ENCODE results near the gene SCAI.

Gene SCAI

GRCh38 chr9:125160750-125161149, 17.4 kb upstream of the SCAI start:
- CTCF ChIA-PET, result interaction anchor here (1.2 kb wide), 1 partner anchor 17 kb away, joined by 5 read pairs; the partner anchor contains the start of gene SCAI
- POLR2A ChIA-PET, result interaction anchor here (0.7 kb wide), 1 partner anchor 242 kb away, joined by 3 read pairs; no protein-coding TSS in a partner anchor
- TF ChIP-seq ZNF521 (tag by site-specific recombination; IDR thresholded peaks at IDR 0.05) (no peak), IKZF3 (tag by site-specific recombination; IDR thresholded peaks at IDR 0.05) (no peak)
- Histone ChIP-seq H3K4me3 (ENCODE audit: low read depth, low read length) (no peak overlapping the region), H3K27ac (ENCODE audit: extremely low read depth, low read depth, low read length) (no peak overlapping the region), H3K36me3 (ENCODE audit: control insufficient read depth in 2 of 2, insufficient read depth in 1 of 2, low read length in 2 of 2) (peaks cover 0 to 20% of the 10 kb centered on the region in 2 experiments; a peak in 2 of 3 replicates), H3K4me1 (ENCODE audit: control insufficient read depth, insufficient read depth, low read length) (no peaks in the 10 kb centered on the region), H3K9me3 (ENCODE audit: control insufficient read depth, insufficient read depth, low read depth, low read length) (no peaks in the 10 kb centered on the region)

- Histone ChIP-seq H3K36me3 (ENCODE audit: control insufficient read depth in 2 of 2, insufficient read depth in 1 of 2, low read length in 2 of 2) (peaks cover 0 to 57% of the 10 kb centered on the region in 2 experiments; a peak in 2 of 3 replicates), H3K4me3 (ENCODE audit: low read depth, low read length) (no peak overlapping the region), H3K4me1 (ENCODE audit: control insufficient read depth, insufficient read depth, low read length) (no peaks in the 10 kb centered on the region), H3K27ac (ENCODE audit: extremely low read depth, low read depth, low read length) (no peak overlapping the region), H3K9me3 (ENCODE audit: control insufficient read depth, insufficient read depth, low read depth, low read length) (no peaks in the 10 kb centered on the region)
- TF ChIP-seq ZNF404 (tag by site-specific recombination; IDR thresholded peaks at IDR 0.05) (no peak), OSR2 (tag by site-specific recombination; IDR thresholded peaks at IDR 0.05) (no peak), ZNF596 (tag by site-specific recombination; IDR thresholded peaks at IDR 0.05) (peak; percentile 94), ZNF24 (tag by site-specific recombination; IDR thresholded peaks at IDR 0.05) (no peak)
- ChIA-PET CTCF (interaction anchor here (0.9 kb wide), 1 partner anchor 12 kb away, joined by 3 read pairs; no protein-coding TSS in a partner anchor), POLR2A (no interaction called here)
Measured at GRCh38 chr9:125156551-125156950, 13.2 kb upstream of the SCAI start.

GRCh38 chr9:125153712-125154367, 10.5 kb upstream of the SCAI start:
- CTCF ChIA-PET, result interaction anchor here (0.7 to 1.5 kb wide), 5 partner anchors 10 to 129 kb away, joined by 3 to 5 read pairs (median 4); partner anchors contain the start of gene SCAI
- Histone ChIP-seq H3K9me3 (ENCODE audit: control insufficient read depth, insufficient read depth, low read depth, low read length) (no peaks in the 10 kb centered on the region), H3K27ac (ENCODE audit: extremely low read depth, low read depth, low read length) (no peak overlapping the region), H3K36me3 (ENCODE audit: control insufficient read depth in 2 of 2, insufficient read depth in 1 of 2, low read length in 2 of 2) (peaks cover 0 to 74% of the 10 kb centered on the region in 2 experiments), H3K4me3 (ENCODE audit: low read depth, low read length) (no peak overlapping the region), H3K4me1 (ENCODE audit: control insufficient read depth, insufficient read depth, low read length) (no peaks in the 10 kb centered on the region)
- TF ChIP-seq BCL11B (tag by site-specific recombination; IDR thresholded peaks at IDR 0.05; ENCODE audit: low read depth) (no peak), KLF1 (tag by site-specific recombination; IDR thresholded peaks at IDR 0.05) (no peak), ZNF133 (tag by site-specific recombination; IDR thresholded peaks at IDR 0.05) (no peak), ZNF174 (tag by site-specific recombination; IDR thresholded peaks at IDR 0.05) (no peak), ZNF623 (tag by site-specific recombination; IDR thresholded peaks at IDR 0.05) (no peak), ZBTB6 (tag by site-specific recombination; IDR thresholded peaks at IDR 0.05) (no peak), HIC1 (tag by site-specific recombination; IDR thresholded peaks at IDR 0.05) (no peak), ZNF248 (tag by site-specific recombination; IDR thresholded peaks at IDR 0.05) (no peak), ZNF76 (tag by site-specific recombination; IDR thresholded peaks at IDR 0.05; ENCODE audit: borderline replicate concordance, low read depth) (no peak), INSM2 (tag by site-specific recombination; IDR thresholded peaks at IDR 0.05) (no peak), ZNF362 (tag by site-specific recombination; IDR thresholded peaks at IDR 0.05) (no peak), ZNF37A (tag by site-specific recombination; IDR thresholded peaks at IDR 0.05) (no peak)
- POLR2A ChIA-PET, result no interaction called here
